HCT116 (cell line): ENCODE data around the gene C10orf105. TPM values are rescaled to one million over a fixed set of nuclear protein-coding genes. Genes with fewer than 3 reads are reported as not detected.

Experiments
- ATAC-seq: fragments of 200-7000 bp; cut with Tn5 transposase; 2 replicates; pipeline ENCODE4 v1.9.1; 2020; ENCODE audit warnings: mild to moderate bottlenecking, moderate library complexity
- BruUV-seq: library from RNA; stranded (reverse); fragments of 400-500 nt; replicated peaks from 2 replicates; lab custom pipeline; 2021; lab: Mats Ljungman, UMichigan
- CTCF ChIA-PET: fragments of 300-600 bp; sonication (Branson Sonifier 250); formaldehyde crosslinking; loops from one replicate; lab custom pipeline; 2021; ENCODE audit warnings: antibody characterized with exemption; lab: Charles Lee
- POLR2A ChIA-PET: fragments of 300-600, 350-600 bp; sonication (Branson Sonifier 250); formaldehyde crosslinking; loops from one replicate; lab custom pipeline; 2021; ENCODE audit warnings: antibody characterized with exemption; lab: Charles Lee
- RAD21 ChIA-PET, 2 experiments: fragments of 300-600 bp; sonication (Branson Sonifier 250); formaldehyde crosslinking; loops; one replicate each; lab custom pipeline; 2023; ENCODE audit warnings: low total read pairs in 2 of 2; ENCODE audit not compliant: uncharacterized antibody in 2 of 2, unreplicated experiment in 2 of 2, low non-redundant PET in 1 of 2; lab: Charles Lee
- DNase-seq: peaks from one replicate; pipeline ENCODE4 v3.0.0-alpha.2; 2010; ENCODE audit warnings: low read depth, low spot score
- H2AFZ ChIP-seq: fragments of 200-600 bp; shearing (Covaris generic), sonication (generic); 2 replicates; pipeline ENCODE4 v1.6.1; 2017; ENCODE audit warnings: low read depth, mixed run types, mixed read lengths, antibody characterized with exemption, low read length; ENCODE audit not compliant: poor library complexity, severe bottlenecking
- H3K27ac ChIP-seq: 2 replicates; pipeline ENCODE4 v1.5.1; 2012; ENCODE audit warnings: low read depth, low read length
- H3K27me3 ChIP-seq: fragments of 200-600 bp; sonication (generic); 2 replicates; pipeline ENCODE4 v1.6.1; 2016; ENCODE audit warnings: mixed run types, low read length, mixed read lengths; ENCODE audit not compliant: insufficient read depth
- H3K36me3 ChIP-seq, 2 experiments: fragments of 200-500 bp in 1 of 2; fragments of 200-600 bp in 1 of 2; sonication (Bioruptor generic) in 1 of 2; sonication (generic) in 1 of 2; 2 replicates each; pipeline versions ENCODE4 v1.5.1 to v1.6.1; 2014 to 2016; ENCODE audit warnings: low read length in 2 of 2, inconsistent platforms in 1 of 2, mixed read lengths in 1 of 2, mixed run types in 1 of 2; ENCODE audit not compliant: insufficient read depth in 2 of 2, control insufficient read depth in 1 of 2
- H3K4me1 ChIP-seq, 2 experiments: fragments of 200-600 bp in 1 of 2; sonication (generic) in 1 of 2; 2 replicates each; pipeline versions ENCODE4 v1.5.1 to v1.6.1; 2012 to 2017; ENCODE audit warnings: low read length in 2 of 2, inconsistent platforms in 1 of 2, mild to moderate bottlenecking in 1 of 2, mixed read lengths in 1 of 2, mixed run types in 1 of 2, moderate library complexity in 1 of 2; ENCODE audit not compliant: insufficient read depth in 2 of 2, control insufficient read depth in 1 of 2
- H3K4me2 ChIP-seq: fragments of 200-600 bp; sonication (generic); 2 replicates; pipeline ENCODE4 v1.6.1; 2017; ENCODE audit warnings: mixed run types, low read length, mixed read lengths
- H3K4me3 ChIP-seq, 2 experiments: fragments of 200-600 bp in 1 of 2; sonication (generic) in 1 of 2; replicated peaks in 1 of 2; 2 replicates each; pipeline ENCODE4 v1.5.1; 2011 to 2016; ENCODE audit warnings: low read length in 2 of 2, control low read depth in 1 of 2, low read depth in 1 of 2, mild to moderate bottlenecking in 1 of 2, mixed read lengths in 1 of 2, mixed run types in 1 of 2
- H3K79me2 ChIP-seq: fragments of 200-600 bp; sonication (generic); 2 replicates; pipeline ENCODE4 v1.6.1; 2017; ENCODE audit warnings: mild to moderate bottlenecking, mixed run types, low read length, moderate library complexity, mixed read lengths; ENCODE audit not compliant: insufficient read depth
- H3K9ac ChIP-seq: fragments of 200-600 bp; sonication (generic); 2 replicates; pipeline ENCODE4 v1.6.1; 2016; ENCODE audit warnings: low read length, mixed read lengths
- H3K9me2 ChIP-seq: fragments of 200-600 bp; sonication (generic), shearing (Covaris generic); 2 replicates; pipeline ENCODE4 v1.6.1; 2017; ENCODE audit warnings: mixed run types, mild to moderate bottlenecking, moderate library complexity; ENCODE audit not compliant: insufficient read depth
- H3K9me3 ChIP-seq, 2 experiments: fragments of 200-500 bp in 1 of 2; fragments of 200-600 bp in 1 of 2; sonication (Bioruptor generic) in 1 of 2; sonication (generic) in 1 of 2; 2 replicates each; pipeline ENCODE4 v1.6.1; 2014 to 2017; ENCODE audit warnings: low read length in 2 of 2, mixed read lengths in 2 of 2, inconsistent platforms in 1 of 2, low read depth in 1 of 2, mild to moderate bottlenecking in 1 of 2, mixed run types in 1 of 2, moderate library complexity in 1 of 2; ENCODE audit not compliant: control insufficient read depth in 1 of 2, insufficient read depth in 1 of 2
- H4K20me1 ChIP-seq: fragments of 200-600 bp; sonication (generic), shearing (Covaris generic); 2 replicates; pipeline ENCODE4 v1.6.1; 2017; ENCODE audit warnings: mixed run types, mild to moderate bottlenecking, moderate library complexity; ENCODE audit not compliant: insufficient read depth
- CEBPB ChIP-seq: IDR thresholded peaks from 2 replicates; pipeline ENCODE4 v1.6.1; 2012; ENCODE audit warnings: low read depth
- EGR1 ChIP-seq: IDR thresholded peaks from 2 replicates; pipeline ENCODE4 v1.6.1; 2012; ENCODE audit warnings: low read depth
- ELF1 ChIP-seq: IDR thresholded peaks from 2 replicates; pipeline ENCODE4 v1.6.1; 2012; ENCODE audit warnings: low read depth, borderline replicate concordance
- EZH2phosphoT487 ChIP-seq: fragments of 200-600 bp; IDR thresholded peaks from 2 replicates; pipeline ENCODE4 v1.6.1; 2018; ENCODE audit warnings: antibody characterized with exemption, borderline replicate concordance
- FOSL1 ChIP-seq: IDR thresholded peaks from 2 replicates; pipeline ENCODE4 v1.6.1; 2012; ENCODE audit warnings: low read depth
- POLR2AphosphoS5 ChIP-seq: IDR thresholded peaks from 2 replicates; pipeline ENCODE4 v1.6.1; 2011; ENCODE audit warnings: mild to moderate bottlenecking, low read depth, low read length, moderate library complexity
- RAD21 ChIP-seq: IDR thresholded peaks from 2 replicates; pipeline ENCODE4 v1.6.1; 2012; ENCODE audit warnings: low read depth, mild to moderate bottlenecking
- SIN3A ChIP-seq: IDR thresholded peaks from 2 replicates; pipeline ENCODE4 v1.6.1; 2012; ENCODE audit warnings: low read depth
- SP1 ChIP-seq: IDR thresholded peaks from 2 replicates; pipeline ENCODE4 v1.6.1; 2012; ENCODE audit warnings: low read depth
- SRF ChIP-seq: IDR thresholded peaks from 2 replicates; pipeline ENCODE4 v1.6.1; 2012; ENCODE audit warnings: low read depth
- YY1 ChIP-seq: IDR thresholded peaks from 2 replicates; pipeline ENCODE4 v1.6.1; 2011; ENCODE audit warnings: low read length, low read depth, moderate library complexity, mild to moderate bottlenecking; ENCODE audit not compliant: insufficient replicate concordance; ENCODE audit errors: extremely low read depth
- ZBTB33 ChIP-seq: IDR thresholded peaks from 2 replicates; pipeline ENCODE4 v1.6.1; 2011; ENCODE audit warnings: mild to moderate bottlenecking, low read length, moderate library complexity; ENCODE audit not compliant: insufficient replicate concordance; ENCODE audit errors: extremely low read depth
- intact Hi-C: fragments of 100-400 bp; cut with micrococcal nuclease; formaldehyde crosslinking; loops from 2 replicates; pipeline ENCODE4 v1.10.0; 2022
- total RNA-seq: library from RNA; stranded (reverse); gene quantifications from one replicate; pipeline ENCODE4 v1.2.1, GENCODE V29; 2021; ENCODE audit not compliant: unreplicated experiment
- TF ChIP-seq, protein P1 (sequence below): IDR thresholded peaks from 2 replicates; pipeline ENCODE4 v1.6.1; 2012

The C10orf105 gene
- total RNA-seq, 1 experiment from 2014 or later: not detected

DNA sequence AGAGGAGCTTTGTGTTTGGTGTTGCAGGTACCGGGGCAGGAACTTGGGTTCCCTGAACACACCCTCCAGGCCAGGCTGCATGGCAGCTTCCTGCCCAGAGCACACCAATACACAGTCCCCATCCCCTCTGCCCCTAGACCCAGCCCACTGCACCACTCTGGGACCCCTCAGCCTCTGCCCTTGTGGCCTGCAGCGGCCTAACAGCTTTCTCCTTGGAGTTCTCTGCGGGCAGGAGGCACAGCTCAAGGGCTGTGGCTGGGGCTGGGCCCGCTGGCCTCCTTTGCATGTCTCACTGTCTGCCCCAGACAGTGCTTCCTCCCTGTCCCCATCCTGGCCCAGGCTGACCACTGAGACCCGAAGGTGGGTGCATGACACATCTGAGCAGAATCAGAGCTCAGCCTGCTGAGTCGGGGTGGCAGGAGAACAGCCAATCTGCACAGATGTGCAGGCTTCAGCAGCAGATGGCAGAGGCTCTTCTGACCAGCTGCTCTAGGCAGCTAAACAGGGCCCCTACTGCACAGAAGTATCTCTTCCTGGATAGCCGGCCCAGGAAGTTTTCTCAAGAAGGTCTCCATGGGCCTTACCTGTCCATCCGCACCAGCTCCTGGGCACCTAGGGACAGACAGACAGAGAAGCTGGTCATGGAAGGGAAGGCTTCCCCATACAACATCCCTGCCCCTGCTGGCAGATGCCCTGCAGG, 33.0 kb upstream of the C10orf105 start:
- TF ChIP-seq YY1 (no peak), SIN3A (no peak), ZBTB33 (no peak), CEBPB (no peak), EGR1 (no peak)
- H3K27ac ChIP-seq: no peak overlapping the region
- no peaks in the 10 kb centered on the region for H4K20me1 ChIP-seq
- DNase-seq (no peak), ATAC-seq (no peak)
- no peaks in the 10 kb centered on the region for H3K4me1 ChIP-seq
- no peak overlapping the region for H3K9ac ChIP-seq
- ChIA-PET RAD21 (no interaction called here), POLR2A (no interaction called here), CTCF (no interaction called here)
- H3K36me3 ChIP-seq: no peaks in the 10 kb centered on the region
- intact Hi-C loops: no loop called here
- no peak overlapping the region for H3K4me3 ChIP-seq
- H3K9me3 ChIP-seq: no peaks in the 10 kb centered on the region
- H3K27me3 ChIP-seq: no peaks in the 10 kb centered on the region
- no peak overlapping the region for H2AFZ ChIP-seq
- no TSS peak for BruUV-seq
- no peak overlapping the region for H3K4me2 ChIP-seq
- H3K79me2 ChIP-seq: no peaks in the 10 kb centered on the region
- no peaks in the 10 kb centered on the region for H3K9me2 ChIP-seq

DNA sequence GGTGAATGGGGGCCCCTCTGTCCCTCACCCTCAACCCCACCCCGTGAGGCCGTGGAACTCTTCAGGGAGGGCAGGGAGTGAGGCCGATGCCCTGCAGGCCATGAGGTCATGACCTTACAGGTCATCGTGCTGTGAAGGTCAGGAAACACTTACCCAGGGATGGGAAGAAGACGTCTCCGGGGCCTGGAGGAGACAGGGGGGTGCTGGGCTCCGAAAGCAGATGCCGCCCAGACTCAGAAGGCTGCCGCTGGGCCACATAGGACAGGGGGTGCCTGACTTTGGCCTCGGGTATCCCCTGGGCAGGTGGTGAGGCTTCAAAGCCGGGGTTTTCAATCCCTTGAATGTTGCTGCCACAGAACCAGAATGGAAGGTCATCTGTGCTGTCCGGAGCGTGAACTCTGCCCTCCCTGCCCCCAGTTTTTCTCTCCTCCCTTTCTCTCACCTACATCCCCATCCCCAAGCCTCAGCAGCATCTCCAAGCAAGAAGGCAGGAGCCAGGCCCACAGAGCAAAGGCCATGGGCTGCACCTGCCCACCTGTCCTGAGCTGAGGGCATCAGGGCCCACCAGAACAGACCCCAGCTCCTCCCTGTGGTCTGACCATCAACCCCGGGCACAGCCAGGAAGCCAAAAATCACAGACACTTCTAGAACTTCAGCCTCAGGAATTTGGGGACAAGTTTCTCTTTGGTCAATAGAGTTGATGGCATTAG, 32.1 kb upstream of the C10orf105 start:
- no peaks in the 10 kb centered on the region for H3K79me2 ChIP-seq
- intact Hi-C loops: no loop called here
- H3K27me3 ChIP-seq: no peaks in the 10 kb centered on the region
- no peak overlapping the region for H3K27ac ChIP-seq
- H3K9me3 ChIP-seq: no peaks in the 10 kb centered on the region
- no peaks in the 10 kb centered on the region for H3K9me2 ChIP-seq
- BruUV-seq: no TSS peak
- no peak overlapping the region for H3K4me3 ChIP-seq
- RAD21 ChIA-PET: no interaction called here
- TF ChIP-seq SP1 (no peak), FOSL1 (no peak), ELF1 (no peak), SRF (no peak), EZH2phosphoT487 (no peak), RAD21 (no peak), EGR1 (no peak), POLR2AphosphoS5 (no peak), YY1 (no peak)
- TF ChIP-seq, protein P1, sequence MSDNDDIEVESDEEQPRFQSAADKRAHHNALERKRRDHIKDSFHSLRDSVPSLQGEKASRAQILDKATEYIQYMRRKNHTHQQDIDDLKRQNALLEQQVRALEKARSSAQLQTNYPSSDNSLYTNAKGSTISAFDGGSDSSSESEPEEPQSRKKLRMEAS: no peak
- H2AFZ ChIP-seq: no peak overlapping the region
- CTCF ChIA-PET: no interaction called here
- peaks cover under 1 to 3% of the 10 kb centered on the region in 2 experiments; a peak in 2 of 4 replicates for H3K4me1 ChIP-seq
- no peaks in the 10 kb centered on the region for H3K36me3 ChIP-seq
- DNase-seq (no peak), ATAC-seq (no peak)
- POLR2A ChIA-PET: no interaction called here
- H3K9ac ChIP-seq: no peak overlapping the region
- H4K20me1 ChIP-seq: no peaks in the 10 kb centered on the region
- H3K4me2 ChIP-seq: no peak overlapping the region
